Fibroblast of lung (primary cell): Measurements from ENCODE around the gene KDELR1.

Source experiments
- EZH2 ChIP-seq: IDR thresholded peaks from 2 replicates; pipeline ENCODE4 v1.5.1; 2012; ENCODE audit warnings: low read length, control low read depth, mild to moderate bottlenecking; ENCODE audit errors: missing control alignments
- TF ChIP-seq, protein P1 (sequence below), 2 donors: IDR thresholded peaks in 1 of 2; conservative IDR thresholded peaks in 1 of 2; 1 replicate in 1 of 2; 2 replicates in 1 of 2; pipeline ENCODE4 v1.5.1; 2011 to 2012; ENCODE audit warnings: low read length in 2 of 2, control low read depth in 1 of 2, inconsistent platforms in 1 of 2, low read depth in 1 of 2, mild to moderate bottlenecking in 1 of 2

DNA sequence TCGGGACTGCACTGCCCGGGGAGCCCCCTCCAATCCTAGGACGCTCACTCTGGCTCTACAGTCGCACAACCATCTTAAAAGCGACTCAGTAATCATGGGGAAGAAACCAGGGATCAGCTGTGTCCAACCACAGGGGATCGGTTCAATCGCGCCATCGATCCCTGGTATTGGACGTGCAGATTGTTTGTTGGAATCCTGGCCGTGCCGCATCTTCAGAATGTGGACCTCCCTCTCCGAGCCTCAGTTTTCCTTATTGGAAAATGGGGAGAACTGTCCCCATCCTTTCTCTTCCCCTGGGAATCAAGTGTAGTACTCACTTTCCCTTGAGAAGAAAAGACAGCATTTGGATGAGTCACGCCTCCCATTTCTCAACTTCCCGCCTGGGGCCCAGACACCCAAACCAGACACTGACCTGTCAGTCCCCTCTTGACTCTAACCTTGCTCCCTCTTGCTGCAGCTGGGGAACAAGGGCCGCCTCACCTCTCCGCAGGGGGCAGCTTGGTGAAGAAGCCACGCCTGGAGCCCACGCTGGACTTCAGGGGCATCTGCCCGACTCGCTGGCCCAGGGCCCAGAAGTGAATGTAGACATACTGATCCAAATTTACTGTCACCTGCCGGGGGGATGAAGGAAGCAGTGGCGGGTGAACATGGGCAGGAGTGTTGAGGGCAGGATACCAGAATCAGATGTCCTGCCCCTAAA lies 48.4 kb downstream of the KDELR1 start:
- TF ChIP-seq, protein P1, sequence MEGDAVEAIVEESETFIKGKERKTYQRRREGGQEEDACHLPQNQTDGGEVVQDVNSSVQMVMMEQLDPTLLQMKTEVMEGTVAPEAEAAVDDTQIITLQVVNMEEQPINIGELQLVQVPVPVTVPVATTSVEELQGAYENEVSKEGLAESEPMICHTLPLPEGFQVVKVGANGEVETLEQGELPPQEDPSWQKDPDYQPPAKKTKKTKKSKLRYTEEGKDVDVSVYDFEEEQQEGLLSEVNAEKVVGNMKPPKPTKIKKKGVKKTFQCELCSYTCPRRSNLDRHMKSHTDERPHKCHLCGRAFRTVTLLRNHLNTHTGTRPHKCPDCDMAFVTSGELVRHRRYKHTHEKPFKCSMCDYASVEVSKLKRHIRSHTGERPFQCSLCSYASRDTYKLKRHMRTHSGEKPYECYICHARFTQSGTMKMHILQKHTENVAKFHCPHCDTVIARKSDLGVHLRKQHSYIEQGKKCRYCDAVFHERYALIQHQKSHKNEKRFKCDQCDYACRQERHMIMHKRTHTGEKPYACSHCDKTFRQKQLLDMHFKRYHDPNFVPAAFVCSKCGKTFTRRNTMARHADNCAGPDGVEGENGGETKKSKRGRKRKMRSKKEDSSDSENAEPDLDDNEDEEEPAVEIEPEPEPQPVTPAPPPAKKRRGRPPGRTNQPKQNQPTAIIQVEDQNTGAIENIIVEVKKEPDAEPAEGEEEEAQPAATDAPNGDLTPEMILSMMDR (conservative IDR thresholded peaks at IDR 0.05 in 1 of 2, IDR thresholded peaks at IDR 0.05 in 1 of 2; ENCODE audit: low read depth in 1 of 2, low read length in 2 of 2), result no peak
- no peak for TF ChIP-seq EZH2
